ENCODE data around the gene IPO5. TPM values are rescaled to one million over a fixed set of nuclear protein-coding genes. Genes with fewer than 3 reads are reported as not detected.

The IPO5 gene
- total RNA-seq, 1 experiment from 2014 or later, result 155 TPM

GRCh38 chr13:97962887-97963286 lies 9.4 kb downstream of the IPO5 start:
- no peak overlapping the region for H3K4me2 ChIP-seq (ENCODE audit: low read length)
- no peaks in the 10 kb centered on the region for H3K27me3 ChIP-seq (ENCODE audit: low read length)
- no peaks in the 10 kb centered on the region for H3K36me3 ChIP-seq (ENCODE audit: low read depth, low read length)
- no peaks in the 10 kb centered on the region for H3F3A ChIP-seq (ENCODE audit: low read length, unreplicated experiment)
- ATAC-seq (no peak), DNase-seq (no peak)
- H2AFZ ChIP-seq (ENCODE audit: low read length), result no peak overlapping the region
- no peak for TF ChIP-seq CTCF (conservative IDR thresholded peaks at IDR 0.05; ENCODE audit: low read depth, low read length)
- TF ChIP-seq EZH2phosphoT487 (IDR thresholded peaks at IDR 0.05; ENCODE audit: borderline replicate concordance, low read length), result no peak
- no peak for TF ChIP-seq EZH2 (IDR thresholded peaks at IDR 0.05; ENCODE audit: low read length, unreplicated experiment)
- H4K20me1 ChIP-seq (ENCODE audit: low read length), result no peaks in the 10 kb centered on the region
- no peak overlapping the region for H3K4me3 ChIP-seq (ENCODE audit: low read length)
- intact Hi-C loops (cut with micrococcal nuclease), result no loop called here
- no TSS peak for BruUV-seq (replicated peaks)
- ChIA-PET POLR2A (ENCODE audit: unreplicated experiment) (no interaction called here), CTCF (no interaction called here)
- no peak overlapping the region for H3K9ac ChIP-seq (ENCODE audit: low read length)
- H3K79me2 ChIP-seq (ENCODE audit: low read length), result no peaks in the 10 kb centered on the region
- no peaks in the 10 kb centered on the region for H3K9me2 ChIP-seq (replicated peaks; ENCODE audit: low read length)
- no peaks in the 10 kb centered on the region for H3K4me1 ChIP-seq (ENCODE audit: insufficient read depth, low read length)
- H3K9me3 ChIP-seq (ENCODE audit: low read length), result no peaks in the 10 kb centered on the region
- H3K27ac ChIP-seq (ENCODE audit: low read length), result no peak overlapping the region

DNA sequence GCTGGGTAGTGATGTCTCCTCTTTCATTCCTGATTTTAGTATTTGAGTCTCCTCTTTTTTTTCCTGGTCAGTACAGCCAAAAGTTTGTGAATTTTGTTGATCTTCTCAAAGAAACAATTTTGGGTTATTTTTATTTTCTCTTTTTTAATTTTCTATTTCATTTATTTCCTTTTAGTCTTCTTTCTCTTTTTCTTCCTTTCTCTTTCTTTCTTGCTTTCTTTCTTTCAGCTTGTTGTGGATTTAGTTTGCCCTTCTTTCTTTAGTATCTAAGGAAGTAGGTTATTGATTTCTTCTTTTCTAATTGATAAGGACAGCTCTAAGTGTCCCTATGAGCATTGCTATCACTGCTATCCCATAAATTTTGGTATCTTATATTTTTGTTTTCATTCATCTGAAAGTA lies 13.8 kb downstream of the IPO5 start:
- Histone ChIP-seq H3K4me3 (ENCODE audit: low read length) (no peak overlapping the region), H3F3A (ENCODE audit: low read length, unreplicated experiment) (no peaks in the 10 kb centered on the region), H2AFZ (ENCODE audit: low read length) (no peak overlapping the region), H3K4me1 (ENCODE audit: insufficient read depth, low read length) (no peaks in the 10 kb centered on the region), H3K4me2 (ENCODE audit: low read length) (no peak overlapping the region), H3K36me3 (ENCODE audit: low read depth, low read length) (no peaks in the 10 kb centered on the region), H3K9me3 (ENCODE audit: low read length) (no peaks in the 10 kb centered on the region), H3K9ac (ENCODE audit: low read length) (no peak overlapping the region), H3K27ac (ENCODE audit: low read length) (no peak overlapping the region), H3K27me3 (ENCODE audit: low read length) (no peaks in the 10 kb centered on the region), H4K20me1 (ENCODE audit: low read length) (no peaks in the 10 kb centered on the region), H3K9me2 (replicated peaks; ENCODE audit: low read length) (no peaks in the 10 kb centered on the region), H3K79me2 (ENCODE audit: low read length) (no peaks in the 10 kb centered on the region)
- intact Hi-C loops (cut with micrococcal nuclease), result no loop called here
- ATAC-seq (no peak), DNase-seq (no peak)
- TF ChIP-seq CTCF (conservative IDR thresholded peaks at IDR 0.05; ENCODE audit: low read depth, low read length), result no peak
- no peak for TF ChIP-seq EZH2 (IDR thresholded peaks at IDR 0.05; ENCODE audit: low read length, unreplicated experiment)
- TF ChIP-seq EZH2phosphoT487 (IDR thresholded peaks at IDR 0.05; ENCODE audit: borderline replicate concordance, low read length), result no peak
- no TSS peak for BruUV-seq (replicated peaks)
- CTCF ChIA-PET, result no interaction called here
- POLR2A ChIA-PET (ENCODE audit: unreplicated experiment), result no interaction called here

DNA sequence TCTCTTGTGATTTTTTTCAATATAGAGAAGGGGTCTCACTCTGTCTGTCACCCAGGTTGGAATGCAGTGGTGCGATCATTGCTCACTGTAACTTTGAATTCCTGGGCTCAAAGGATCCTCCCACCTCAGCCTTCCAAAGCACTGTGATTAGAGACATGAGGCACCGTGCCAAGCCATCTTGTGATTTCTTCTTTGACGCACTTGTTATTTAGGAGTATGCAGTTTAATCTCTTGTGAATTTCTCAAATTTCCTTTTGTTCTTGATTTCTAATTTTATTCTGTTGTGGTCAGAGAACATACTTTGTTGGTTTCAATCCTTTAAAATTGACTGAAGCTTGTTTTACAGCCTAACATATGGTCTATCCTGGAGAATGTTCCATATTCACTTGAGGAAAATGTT lies 14.5 kb downstream of the IPO5 start:
- POLR2A ChIA-PET (ENCODE audit: unreplicated experiment), result no interaction called here
- no TSS peak for BruUV-seq (replicated peaks)
- ATAC-seq, result no peak

More for the DNA sequence above, 14.5 kb downstream of the IPO5 start:
- H3K27ac ChIP-seq (ENCODE audit: low read length), result no peak overlapping the region
- no peak overlapping the region for H2AFZ ChIP-seq (ENCODE audit: low read length)
- TF ChIP-seq CTCF (conservative IDR thresholded peaks at IDR 0.05; ENCODE audit: low read depth, low read length) (no peak), EZH2 (IDR thresholded peaks at IDR 0.05; ENCODE audit: low read length, unreplicated experiment) (no peak), EZH2phosphoT487 (IDR thresholded peaks at IDR 0.05; ENCODE audit: borderline replicate concordance, low read length) (no peak)
- no peaks in the 10 kb centered on the region for H3F3A ChIP-seq (ENCODE audit: low read length, unreplicated experiment)
- H3K79me2 ChIP-seq (ENCODE audit: low read length), result no peaks in the 10 kb centered on the region
- H3K27me3 ChIP-seq (ENCODE audit: low read length), result no peaks in the 10 kb centered on the region
- H3K4me2 ChIP-seq (ENCODE audit: low read length), result no peak overlapping the region
- no peaks in the 10 kb centered on the region for H3K36me3 ChIP-seq (ENCODE audit: low read depth, low read length)
- CTCF ChIA-PET, result no interaction called here
- H3K9me2 ChIP-seq (replicated peaks; ENCODE audit: low read length), result no peaks in the 10 kb centered on the region
- H4K20me1 ChIP-seq (ENCODE audit: low read length), result no peaks in the 10 kb centered on the region
- intact Hi-C loops (cut with micrococcal nuclease), result no loop called here
- no peaks in the 10 kb centered on the region for H3K4me1 ChIP-seq (ENCODE audit: insufficient read depth, low read length)
- no peak overlapping the region for H3K9ac ChIP-seq (ENCODE audit: low read length)
- H3K9me3 ChIP-seq (ENCODE audit: low read length), result no peaks in the 10 kb centered on the region
- DNase-seq, result no peak
- no peak overlapping the region for H3K4me3 ChIP-seq (ENCODE audit: low read length)
